Psoas muscle (tissue), 8 donors: ENCODE measurements around the gene TTC5. TPM values are rescaled to one million over a fixed set of nuclear protein-coding genes. Genes with fewer than 3 reads are reported as not detected.

Experiments used
- ATAC-seq, 4 donors: fragments of 200-7000 bp; cut with Tn5 transposase; one replicate each; pipeline ENCODE4 v1.9.1; 2020; ENCODE audit warnings: moderate library complexity in 3 of 4, mild to moderate bottlenecking in 2 of 4
- DNase-seq, 2 donors: peaks; one replicate each; pipeline ENCODE4 v3.0.0-alpha.2; 2020
- H3K27ac ChIP-seq: fragments of 200-600 bp; one replicate; pipeline ENCODE4 v1.8.0; 2022
- H3K27me3 ChIP-seq, 3 donors: fragments of 200-600 bp in 1 of 3; one replicate each; pipeline versions ENCODE4 v1.6.1 to v1.8.0; 2013 to 2022; ENCODE audit warnings: low read length in 2 of 3, mild to moderate bottlenecking in 2 of 3, moderate library complexity in 1 of 3; ENCODE audit not compliant: insufficient read depth in 3 of 3
- H3K36me3 ChIP-seq, 2 donors: fragments of 200-600 bp in 1 of 2; one replicate each; pipeline versions ENCODE4 v1.6.1 to v1.8.0; 2013 to 2022; ENCODE audit warnings: low read depth in 1 of 2, mild to moderate bottlenecking in 1 of 2, moderate library complexity in 1 of 2; ENCODE audit not compliant: insufficient read depth in 1 of 2
- H3K4me1 ChIP-seq: fragments of 200-600 bp; one replicate; pipeline ENCODE4 v1.8.0; 2022
- H3K4me3 ChIP-seq: fragments of 200-600 bp; one replicate; pipeline ENCODE4 v1.8.0; 2022; ENCODE audit warnings: mild to moderate bottlenecking
- H3K9me3 ChIP-seq: fragments of 200-600 bp; one replicate; pipeline ENCODE4 v1.8.0; 2022
- WGBS, 3 donors: extraction: QIAGEN DNeasy Blood & Tissue Kit; methylation state at CpG; one replicate each; pipeline versions ENCODE4 v1.1.6 to v1.1.7; 2013; 5-methylcytosine and 5-hydroxymethylcytosine counted together
- intact Hi-C, 2 donors: fragments of 100-400 bp; cut with DNase I; formaldehyde crosslinking; loops; one replicate each; pipeline versions ENCODE4 v1.11.0 to v1.14.2; 2022
- polyA plus RNA-seq, 3 donors: library from polyadenylated mRNA; stranded (reverse); fragments of 200-250 nt; gene quantifications; one replicate each; pipeline ENCODE4 v1.2.3, GENCODE V29; 2013
- total RNA-seq, 4 donors: library from RNA; stranded (reverse); fragmentation: NEBNext Ultra II Directional in 2 of 4; extraction: Animal tissue kit (Norgen Biotek cat#: 25700) in 2 of 4; gene quantifications; one replicate each; pipeline versions ENCODE4 v1.2.1 to v1.2.4, GENCODE V29; 2021 to 2023
- TF ChIP-seq, protein P1 (sequence below): fragments of 200-600 bp; IDR thresholded peaks from one replicate; pipeline ENCODE4 v1.8.0; 2022; ENCODE audit warnings: antibody characterized with exemption
- donor health status: healthy with polysubstance abuse.
- donor health status: DM: no; HTN: no; CAD: no; lungs with moderate emphysema.
- donor health status: Bipolar disorder and iron deficiency.
- donor health status: healthy.
- donor health status: DM: yes; HTN: yes; CAD: no.
- donor health status: DM: no; HTN: no; CAD: no.
- donor health status: DM: no; HTN: no; CAD: no.
- donor health status: DM: yes; HTN: yes; CAD: no.

Gene TTC5
- total and polyA plus RNA-seq, 7 donors, result 3.2 to 10.4 (median 6.2) TPM

DNA sequence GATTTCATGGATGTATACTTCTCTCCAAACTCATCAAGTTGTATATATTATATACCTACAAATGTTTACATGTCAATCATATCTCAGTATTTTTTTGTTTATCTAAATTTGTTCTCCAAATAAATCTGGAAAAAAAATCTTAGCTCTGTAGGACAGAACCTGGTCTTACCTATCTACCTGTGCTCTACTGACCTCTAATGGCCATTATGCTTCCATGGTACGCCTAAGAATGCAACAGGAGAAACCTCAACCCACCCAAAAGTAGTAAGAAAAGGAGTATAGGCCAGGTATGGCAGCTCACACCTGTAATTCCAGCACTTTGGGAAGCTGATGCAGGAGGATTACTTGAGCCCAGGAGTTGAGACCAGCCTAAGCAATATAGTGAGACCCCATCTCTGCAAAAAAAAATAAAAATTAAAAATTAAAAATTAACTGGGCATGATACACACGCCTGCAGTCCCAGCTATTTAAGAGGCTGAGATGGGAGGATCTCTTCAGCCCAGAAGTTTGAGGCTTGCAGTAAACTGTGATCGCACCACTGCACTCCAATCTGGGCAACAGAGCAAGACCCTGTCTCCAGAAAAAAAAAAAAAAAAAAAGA, 58.0 kb downstream of the TTC5 start:
- DNase-seq, result no peak
- no peaks in the 10 kb centered on the region for H3K27me3 ChIP-seq
- peaks cover 3% of the 10 kb centered on the region for H3K9me3 ChIP-seq
- TF ChIP-seq, protein P1, sequence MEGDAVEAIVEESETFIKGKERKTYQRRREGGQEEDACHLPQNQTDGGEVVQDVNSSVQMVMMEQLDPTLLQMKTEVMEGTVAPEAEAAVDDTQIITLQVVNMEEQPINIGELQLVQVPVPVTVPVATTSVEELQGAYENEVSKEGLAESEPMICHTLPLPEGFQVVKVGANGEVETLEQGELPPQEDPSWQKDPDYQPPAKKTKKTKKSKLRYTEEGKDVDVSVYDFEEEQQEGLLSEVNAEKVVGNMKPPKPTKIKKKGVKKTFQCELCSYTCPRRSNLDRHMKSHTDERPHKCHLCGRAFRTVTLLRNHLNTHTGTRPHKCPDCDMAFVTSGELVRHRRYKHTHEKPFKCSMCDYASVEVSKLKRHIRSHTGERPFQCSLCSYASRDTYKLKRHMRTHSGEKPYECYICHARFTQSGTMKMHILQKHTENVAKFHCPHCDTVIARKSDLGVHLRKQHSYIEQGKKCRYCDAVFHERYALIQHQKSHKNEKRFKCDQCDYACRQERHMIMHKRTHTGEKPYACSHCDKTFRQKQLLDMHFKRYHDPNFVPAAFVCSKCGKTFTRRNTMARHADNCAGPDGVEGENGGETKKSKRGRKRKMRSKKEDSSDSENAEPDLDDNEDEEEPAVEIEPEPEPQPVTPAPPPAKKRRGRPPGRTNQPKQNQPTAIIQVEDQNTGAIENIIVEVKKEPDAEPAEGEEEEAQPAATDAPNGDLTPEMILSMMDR, result no peak
- no peak for ATAC-seq
- H3K4me3 ChIP-seq, result no peak overlapping the region
- intact Hi-C loops, result no loop called here
- H3K27ac ChIP-seq, result no peak overlapping the region
- no peaks in the 10 kb centered on the region for H3K36me3 ChIP-seq
- 46 to 57% (median 53%) methylated on average over 3 of the region's 3 CpGs for WGBS, 3 donors
- H3K4me1 ChIP-seq, result no peaks in the 10 kb centered on the region

Other genes with a start within 250 kb of the TTC5 start
- not detected for gene OR4L1, start 245.9 kb downstream of the TTC5 start, total RNA-seq
- gene OR4L1, start 245.9 kb downstream of the TTC5 start, polyA plus RNA-seq, result not detected
- not detected for gene OR4K17, start 195.2 kb downstream of the TTC5 start, total RNA-seq
- gene OR4K17, start 195.2 kb downstream of the TTC5 start, polyA plus RNA-seq, result not detected
- not detected for gene OR4N5, start 167.1 kb downstream of the TTC5 start, total RNA-seq
- gene OR4N5, start 167.1 kb downstream of the TTC5 start, polyA plus RNA-seq, result not detected
- not detected for gene OR11G2, start 115.1 kb downstream of the TTC5 start, total RNA-seq
- gene OR11G2, start 115.1 kb downstream of the TTC5 start, polyA plus RNA-seq, result not detected
- not detected for gene OR11H6, start 82.2 kb downstream of the TTC5 start, total RNA-seq
- not detected for gene OR11H6, start 82.2 kb downstream of the TTC5 start, polyA plus RNA-seq
- gene OR11H7, start 77.0 kb downstream of the TTC5 start, total RNA-seq, result not detected
- gene OR11H7, start 77.0 kb downstream of the TTC5 start, polyA plus RNA-seq, result not detected
- not detected for gene OR11H4, start 66.7 kb downstream of the TTC5 start, total RNA-seq
- gene OR11H4, start 66.7 kb downstream of the TTC5 start, polyA plus RNA-seq, result not detected
- 10 to 100 TPM; 11.9 to 37.0 (median 28.1) TPM for gene CCNB1IP1, start 27.3 kb upstream of the TTC5 start, total RNA-seq
- 10 to 100 TPM; 35.9 to 67.4 (median 46.0) TPM for gene CCNB1IP1, start 27.3 kb upstream of the TTC5 start, polyA plus RNA-seq
- gene PARP2, start 37.7 kb upstream of the TTC5 start, total RNA-seq, result 10 to 100 TPM; 10.2 to 17.4 (median 14.7) TPM
- 10 to 100 TPM; 14.5 to 30.1 (median 18.2) TPM for gene PARP2, start 37.7 kb upstream of the TTC5 start, polyA plus RNA-seq
- gene TEP1, start 107.5 kb upstream of the TTC5 start, total RNA-seq, result 10 to 100 TPM; 14.7 to 44.8 (median 21.2) TPM
- 1 to 10 TPM; 4.2 to 6.8 (median 6.7) TPM for gene TEP1, start 107.5 kb upstream of the TTC5 start, polyA plus RNA-seq
- 10 to 100 TPM in 2 of 4 donors, 1 to 10 TPM in 2; 2.3 to 19.5 (median 9.8) TPM for gene KLHL33, start 130.2 kb upstream of the TTC5 start, total RNA-seq
- 1 to 10 TPM in 2 of 3 donors, under 1 TPM in 1; 0.30 to 2.8 (median 1.3) TPM for gene KLHL33, start 130.2 kb upstream of the TTC5 start, polyA plus RNA-seq
- gene OSGEP, start 148.9 kb upstream of the TTC5 start, total RNA-seq, result 10 to 100 TPM; 17.2 to 24.4 (median 18.6) TPM
- gene OSGEP, start 148.9 kb upstream of the TTC5 start, polyA plus RNA-seq, result 10 to 100 TPM; 16.6 to 24.3 (median 18.2) TPM
- 10 to 100 TPM; 61.1 to 98.4 (median 85.8) TPM for gene APEX1, start 149.3 kb upstream of the TTC5 start, total RNA-seq
- 100 to 1,000 TPM in 1 of 3 donors, 10 to 100 TPM in 2; 90.0 to 111 (median 99.3) TPM for gene APEX1, start 149.3 kb upstream of the TTC5 start, polyA plus RNA-seq
- gene PIP4P1, start 155.5 kb upstream of the TTC5 start, total RNA-seq, result 10 to 100 TPM; 15.6 to 29.7 (median 20.7) TPM
- 10 to 100 TPM; 23.0 to 56.5 (median 36.8) TPM for gene PIP4P1, start 155.5 kb upstream of the TTC5 start, polyA plus RNA-seq
- 10 to 100 TPM in 2 of 4 donors, 1 to 10 TPM in 2; 3.7 to 13.3 (median 7.3) TPM for gene PNP, start 163.5 kb upstream of the TTC5 start, total RNA-seq
- 10 to 100 TPM in 1 of 3 donors, 1 to 10 TPM in 2; 4.1 to 42.5 (median 6.0) TPM for gene PNP, start 163.5 kb upstream of the TTC5 start, polyA plus RNA-seq
- gene RNASE10, start 199.6 kb upstream of the TTC5 start, total RNA-seq, result under 1 TPM in 2 of 4 donors, not detected in 2; 0.47 to 0.48 TPM
- gene RNASE10, start 199.6 kb upstream of the TTC5 start, polyA plus RNA-seq, result under 1 TPM in 1 of 3 donors, not detected in 2; 0.03 TPM